ENCODE results near the gene YTHDF1.

Gene YTHDF1

GRCh38 chr20:63253065-63253437 lies 37.1 kb upstream of the YTHDF1 start:
- POLR2A ChIA-PET = interaction anchor here (1.1 kb wide), 1 partner anchor 29 kb away, joined by 6 read pairs; no protein-coding TSS in a partner anchor
- H3K36me3 ChIP-seq (ENCODE audit: control insufficient read depth in 2 of 2, insufficient read depth in 1 of 2, low read length in 2 of 2) = no peaks in the 10 kb centered on the region
- CTCF ChIA-PET = interaction anchor here (0.7 to 4.1 kb wide), 5 partner anchors 11 to 222 kb away, joined by 3 to 53 read pairs (median 4); partner anchors contain the start of gene BIRC7
- TF ChIP-seq MYNN (tag by site-specific recombination; IDR thresholded peaks at IDR 0.05; ENCODE audit: borderline replicate concordance) (no peak), ZNF24 (tag by site-specific recombination; IDR thresholded peaks at IDR 0.05) (no peak), ZNF560 (tag by site-specific recombination; IDR thresholded peaks at IDR 0.05; ENCODE audit: borderline replicate concordance) (no peak), ZNF239 (tag by site-specific recombination; IDR thresholded peaks at IDR 0.05) (no peak), ZNF623 (tag by site-specific recombination; IDR thresholded peaks at IDR 0.05) (no peak), INSM2 (tag by site-specific recombination; IDR thresholded peaks at IDR 0.05) (no peak), SP3 (tag by site-specific recombination; IDR thresholded peaks at IDR 0.05) (no peak), ZNF529 (tag by site-specific recombination; IDR thresholded peaks at IDR 0.05; ENCODE audit: insufficient replicate concordance) (no peak), ZNF146 (tag by site-specific recombination; IDR thresholded peaks at IDR 0.05) (no peak), ZNF341 (tag by site-specific recombination; IDR thresholded peaks at IDR 0.05; ENCODE audit: low read depth) (no peak), ZEB2 (tag by site-specific recombination; IDR thresholded peaks at IDR 0.05) (no peak), ZNF776 (tag by site-specific recombination; IDR thresholded peaks at IDR 0.05; ENCODE audit: borderline replicate concordance) (no peak), ZNF639 (tag by site-specific recombination; IDR thresholded peaks at IDR 0.05) (no peak), ZNF148 (tag by site-specific recombination; IDR thresholded peaks at IDR 0.05; ENCODE audit: borderline replicate concordance) (no peak), ZNF416 (tag by site-specific recombination; IDR thresholded peaks at IDR 0.05) (no peak), ZNF114 (tag by site-specific recombination; IDR thresholded peaks at IDR 0.05) (no peak), ZNF16 (tag by site-specific recombination; IDR thresholded peaks at IDR 0.05; ENCODE audit: low read depth) (no peak)
- H3K4me3 ChIP-seq (ENCODE audit: low read depth, low read length) = no peak overlapping the region
- H3K9me3 ChIP-seq (ENCODE audit: control insufficient read depth, insufficient read depth, low read depth, low read length) = no peaks in the 10 kb centered on the region
- H3K4me1 ChIP-seq (ENCODE audit: control insufficient read depth, insufficient read depth, low read length) = no peaks in the 10 kb centered on the region
- H3K27ac ChIP-seq (ENCODE audit: extremely low read depth, low read depth, low read length) = no peak overlapping the region

GRCh38 chr20:63252284-63252711 lies 36.4 kb upstream of the YTHDF1 start:
- Histone ChIP-seq H3K27ac (ENCODE audit: extremely low read depth, low read depth, low read length) (no peak overlapping the region), H3K4me1 (ENCODE audit: control insufficient read depth, insufficient read depth, low read length) (no peaks in the 10 kb centered on the region)

More at GRCh38 chr20:63252284-63252711, 36.4 kb upstream of the YTHDF1 start:
- CTCF ChIA-PET = interaction anchor here (1.6 to 4.1 kb wide), 4 partner anchors 11 to 32 kb away, joined by 4 to 53 read pairs (median 4); partner anchors contain the start of gene BIRC7
- Histone ChIP-seq H3K4me3 (ENCODE audit: low read depth, low read length) (no peak overlapping the region), H3K36me3 (ENCODE audit: control insufficient read depth in 2 of 2, insufficient read depth in 1 of 2, low read length in 2 of 2) (no peaks in the 10 kb centered on the region), H3K9me3 (ENCODE audit: control insufficient read depth, insufficient read depth, low read depth, low read length) (no peaks in the 10 kb centered on the region)
- POLR2A ChIA-PET = no interaction called here
- no peak for TF ChIP-seq ZNF785 (tag by site-specific recombination; IDR thresholded peaks at IDR 0.05)
- no peak for TF ChIP-seq ZNF76 (tag by site-specific recombination; IDR thresholded peaks at IDR 0.05; ENCODE audit: borderline replicate concordance, low read depth)
- no peak for TF ChIP-seq ZNF391 (tag by site-specific recombination; IDR thresholded peaks at IDR 0.05; ENCODE audit: borderline replicate concordance, low read depth)
